ENCODE data around the gene GLRX.
"Not testable (repeated sequence)": the region's sequence is repeated elsewhere in the genome, so short reads cannot be mapped to it uniquely, and the experiment has no call there.

Gene GLRX

DNA sequence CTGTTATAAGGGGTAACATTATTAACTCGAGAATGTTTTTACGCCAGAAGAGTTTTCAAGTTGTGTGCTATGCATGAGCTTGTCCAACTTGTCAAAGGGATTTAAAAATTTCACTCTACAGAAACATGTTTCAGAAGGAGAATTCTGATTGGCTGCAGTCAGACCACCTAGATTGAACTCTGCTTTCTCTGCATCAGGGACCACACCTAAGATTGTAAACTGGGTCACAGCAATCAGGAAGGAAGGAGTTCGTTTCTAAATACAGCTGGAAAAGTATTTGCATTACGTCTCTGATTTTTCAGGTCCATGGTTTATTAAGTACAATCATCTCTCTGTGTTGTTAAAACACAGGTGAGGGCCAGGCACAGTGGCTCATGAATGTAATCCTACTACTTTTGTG is 5.8 kb downstream of the GLRX start:
- no peak overlapping the region for H3K27ac Mint-ChIP-seq
- peaks cover 47% of the 10 kb centered on the region for H3K4me1 Mint-ChIP-seq
- no peak for TF ChIP-seq CTCF (IDR thresholded peaks at IDR 0.05)
- H3K36me3 Mint-ChIP-seq (ENCODE audit: low read depth) = peaks cover 31% of the 10 kb centered on the region
- no peak overlapping the region for H3K4me3 Mint-ChIP-seq
- no peaks in the 10 kb centered on the region for H3K27me3 Mint-ChIP-seq (ENCODE audit: low read depth, poor library complexity)
- no peak for DNase-seq
- H3K9me3 Mint-ChIP-seq = no peaks in the 10 kb centered on the region

DNA sequence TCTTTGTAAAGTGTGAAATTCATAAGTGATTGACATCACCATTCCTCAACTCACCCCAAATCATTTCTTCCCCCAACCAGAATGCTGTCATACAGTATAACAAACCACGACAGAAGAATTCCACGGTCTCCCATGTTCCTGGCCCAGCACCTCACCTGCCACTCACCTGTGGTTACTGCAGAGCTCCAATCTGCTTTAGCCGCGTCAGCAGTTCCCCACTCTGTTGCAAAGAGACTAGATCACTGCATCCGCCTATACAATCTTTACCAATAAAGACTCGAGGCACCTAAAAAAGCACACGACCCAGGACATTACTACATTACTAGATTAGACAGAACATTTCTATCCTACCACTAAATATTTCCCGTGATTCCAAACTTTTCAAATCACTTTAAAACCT is 6.2 kb downstream of the GLRX start:
- no peaks in the 10 kb centered on the region for H3K27me3 Mint-ChIP-seq (ENCODE audit: low read depth, poor library complexity)
- peaks cover 31% of the 10 kb centered on the region for H3K36me3 Mint-ChIP-seq (ENCODE audit: low read depth)
- H3K4me1 Mint-ChIP-seq = peaks cover 47% of the 10 kb centered on the region
- no peak overlapping the region for H3K27ac Mint-ChIP-seq
- TF ChIP-seq CTCF (IDR thresholded peaks at IDR 0.05) = no peak
- H3K9me3 Mint-ChIP-seq = no peaks in the 10 kb centered on the region
- H3K4me3 Mint-ChIP-seq = no peak overlapping the region
- DNase-seq = no peak

DNA sequence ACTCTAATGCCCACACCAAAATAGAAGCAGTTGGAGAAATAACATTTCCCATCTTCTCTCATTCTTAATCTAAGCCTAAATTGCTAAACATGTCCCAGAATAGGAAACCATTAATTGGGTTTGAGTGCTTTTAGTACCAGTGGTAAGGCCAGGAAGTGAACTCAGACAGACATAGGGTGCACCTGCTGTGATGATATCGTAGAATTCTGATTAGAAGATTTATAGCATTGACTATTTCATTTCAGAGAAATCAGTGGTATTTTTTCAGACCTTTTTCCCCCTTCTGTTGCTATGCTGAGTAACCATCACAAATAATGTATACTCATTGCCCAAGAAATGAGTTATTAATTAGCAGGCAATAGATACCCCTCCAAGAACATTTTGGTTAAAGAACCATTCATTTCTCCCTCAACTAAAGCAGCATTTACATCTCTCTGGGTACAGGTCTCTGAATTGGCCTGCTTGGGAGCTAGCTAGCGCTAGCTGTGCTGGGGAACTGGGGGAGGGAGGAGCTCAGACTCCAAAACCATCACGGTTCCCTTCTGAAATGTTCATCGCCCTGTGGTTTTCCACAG is 7.3 kb downstream of the GLRX start:
- Mint-ChIP-seq H3K27me3 (ENCODE audit: low read depth, poor library complexity) (no peaks in the 10 kb centered on the region), H3K27ac (no peak overlapping the region), H3K36me3 (ENCODE audit: low read depth) (peaks cover 31% of the 10 kb centered on the region), H3K4me3 (no peak overlapping the region), H3K9me3 (no peaks in the 10 kb centered on the region), H3K4me1 (peaks cover 54% of the 10 kb centered on the region)
- no peak for DNase-seq
- no peak for TF ChIP-seq CTCF (IDR thresholded peaks at IDR 0.05)

DNA sequence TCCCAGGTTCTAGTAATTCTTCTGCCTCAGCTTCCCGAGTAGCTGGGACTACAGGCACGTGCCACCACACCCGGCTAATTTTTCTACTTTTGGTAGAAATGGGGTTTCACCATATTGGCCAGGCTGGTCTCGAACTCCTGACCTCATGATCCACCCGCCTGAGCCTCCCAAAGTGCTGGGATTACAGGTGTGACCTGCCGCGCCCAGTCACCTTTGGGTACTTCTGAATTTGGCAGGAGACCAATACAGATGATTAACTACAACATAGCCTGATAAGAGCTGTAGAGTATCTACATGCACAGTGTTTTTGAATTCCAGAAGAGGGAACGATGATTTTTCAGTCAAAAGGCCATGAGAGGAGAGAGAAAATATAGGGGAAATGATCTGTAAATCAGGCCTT is 9.5 kb downstream of the GLRX start:
- H3K36me3 Mint-ChIP-seq (ENCODE audit: low read depth) = peaks cover 39% of the 10 kb centered on the region
- not testable (repeated sequence) for DNase-seq; H3K27me3 Mint-ChIP-seq (ENCODE audit: low read depth, poor library complexity); H3K27ac Mint-ChIP-seq; H3K4me3 Mint-ChIP-seq; H3K9me3 Mint-ChIP-seq
- H3K4me1 Mint-ChIP-seq = peaks cover 63% of the 10 kb centered on the region

DNA sequence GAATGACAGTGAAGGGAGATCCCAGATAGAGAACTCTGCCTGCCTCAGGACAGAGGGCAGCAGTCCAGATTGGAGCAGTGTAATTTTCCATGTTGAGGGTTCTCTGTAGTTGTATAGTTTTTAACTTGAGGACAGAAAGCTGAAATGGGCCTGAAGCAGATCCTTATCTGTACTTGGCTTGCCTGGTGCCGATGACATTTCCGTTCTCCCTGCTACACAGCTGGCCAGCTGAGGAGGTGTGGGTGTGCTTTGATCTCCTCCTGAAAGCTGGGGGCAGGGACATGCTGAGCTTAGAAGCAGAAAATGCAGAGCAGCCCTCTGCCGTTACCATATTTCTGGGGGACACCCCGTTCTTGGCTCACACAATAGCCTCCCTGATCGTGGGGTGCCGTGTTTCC is 10.5 kb downstream of the GLRX start:
- DNase-seq = no peak
- Mint-ChIP-seq H3K4me3 (no peak overlapping the region), H3K4me1 (peaks cover 54% of the 10 kb centered on the region), H3K27me3 (ENCODE audit: low read depth, poor library complexity) (no peaks in the 10 kb centered on the region), H3K9me3 (no peaks in the 10 kb centered on the region), H3K36me3 (ENCODE audit: low read depth) (peaks cover 39% of the 10 kb centered on the region), H3K27ac (no peak overlapping the region)
- no peak for TF ChIP-seq CTCF (IDR thresholded peaks at IDR 0.05)

DNA sequence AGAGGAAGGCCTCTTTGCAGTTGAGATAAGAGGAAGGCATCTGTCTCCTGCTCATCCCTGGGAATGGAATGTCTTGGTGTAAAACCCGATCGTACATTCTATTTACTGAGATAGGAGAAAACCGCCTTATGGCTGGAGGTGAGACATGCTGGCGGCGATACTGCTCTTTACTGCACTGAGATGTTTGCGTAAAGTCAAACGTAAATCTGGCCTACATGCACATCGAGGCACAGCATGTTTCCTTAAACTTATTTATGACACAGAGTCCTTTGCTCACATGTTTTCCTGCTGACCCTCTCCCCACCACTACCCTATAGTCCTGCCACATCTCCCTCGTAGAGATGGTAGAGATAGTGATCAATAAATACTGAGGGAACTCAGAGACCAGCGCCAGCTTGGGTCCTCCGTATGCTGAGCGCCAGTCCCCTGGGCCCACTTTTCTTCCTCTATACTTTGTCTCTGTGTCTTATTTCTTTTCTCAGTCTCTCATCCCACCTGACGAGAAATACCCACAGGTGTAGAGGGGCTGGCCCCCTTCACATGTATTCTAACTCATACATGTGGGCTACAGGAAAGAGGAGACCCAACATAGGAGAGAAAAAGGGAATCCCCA is 11.0 kb downstream of the GLRX start:
- DNase-seq; H3K27me3 Mint-ChIP-seq (ENCODE audit: low read depth, poor library complexity); H3K4me3 Mint-ChIP-seq; H3K9me3 Mint-ChIP-seq: not testable (repeated sequence)
- peak overlapping the region; percentile 58 for H3K27ac Mint-ChIP-seq
- H3K4me1 Mint-ChIP-seq = peaks cover 49% of the 10 kb centered on the region
- H3K36me3 Mint-ChIP-seq (ENCODE audit: low read depth) = peaks cover 39% of the 10 kb centered on the region

GRCh38 chr5:95811126-95811423 is 11.5 kb downstream of the GLRX start:
- DNase-seq; H3K4me3 Mint-ChIP-seq; H3K9me3 Mint-ChIP-seq; H3K27me3 Mint-ChIP-seq (ENCODE audit: low read depth, poor library complexity); H3K27ac Mint-ChIP-seq: not testable (repeated sequence)
- H3K4me1 Mint-ChIP-seq = peaks cover 47% of the 10 kb centered on the region
- peaks cover 38% of the 10 kb centered on the region for H3K36me3 Mint-ChIP-seq (ENCODE audit: low read depth)

Data from nephron progenitor cell (in vitro differentiated cells).